ENCODE measurements around the gene ARHGAP33. TPM values are rescaled to one million over a fixed set of nuclear protein-coding genes. Genes with fewer than 3 reads are reported as not detected.

The ARHGAP33 gene
- polyA plus RNA-seq, 2 of the 4 experiments (the other 2 are of a cell fraction) = 0.84 to 6.1 TPM

DNA sequence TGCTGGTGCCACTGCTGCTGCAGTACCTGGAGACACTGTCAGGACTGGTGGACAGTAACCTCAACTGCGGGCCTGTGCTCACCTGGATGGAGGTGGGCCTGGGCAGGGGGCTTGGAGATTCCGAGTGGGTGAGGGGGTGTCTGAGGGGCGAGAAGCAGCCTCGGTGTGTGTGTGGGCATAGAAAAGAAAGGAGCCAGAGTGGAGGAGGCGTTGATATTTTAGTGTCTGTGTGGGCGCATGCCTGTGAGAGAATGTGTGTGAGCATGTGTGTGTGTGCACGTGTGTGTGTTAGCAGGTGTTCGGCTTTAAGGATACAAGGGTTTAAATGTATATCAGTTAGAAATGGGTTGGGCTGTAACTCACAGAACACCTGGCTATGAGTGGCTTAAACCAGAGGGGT, 3.7 kb downstream of the ARHGAP33 start:
- H3K4me2 ChIP-seq = no peak overlapping the region
- no peak for ATAC-seq
- TF ChIP-seq, protein P1, sequence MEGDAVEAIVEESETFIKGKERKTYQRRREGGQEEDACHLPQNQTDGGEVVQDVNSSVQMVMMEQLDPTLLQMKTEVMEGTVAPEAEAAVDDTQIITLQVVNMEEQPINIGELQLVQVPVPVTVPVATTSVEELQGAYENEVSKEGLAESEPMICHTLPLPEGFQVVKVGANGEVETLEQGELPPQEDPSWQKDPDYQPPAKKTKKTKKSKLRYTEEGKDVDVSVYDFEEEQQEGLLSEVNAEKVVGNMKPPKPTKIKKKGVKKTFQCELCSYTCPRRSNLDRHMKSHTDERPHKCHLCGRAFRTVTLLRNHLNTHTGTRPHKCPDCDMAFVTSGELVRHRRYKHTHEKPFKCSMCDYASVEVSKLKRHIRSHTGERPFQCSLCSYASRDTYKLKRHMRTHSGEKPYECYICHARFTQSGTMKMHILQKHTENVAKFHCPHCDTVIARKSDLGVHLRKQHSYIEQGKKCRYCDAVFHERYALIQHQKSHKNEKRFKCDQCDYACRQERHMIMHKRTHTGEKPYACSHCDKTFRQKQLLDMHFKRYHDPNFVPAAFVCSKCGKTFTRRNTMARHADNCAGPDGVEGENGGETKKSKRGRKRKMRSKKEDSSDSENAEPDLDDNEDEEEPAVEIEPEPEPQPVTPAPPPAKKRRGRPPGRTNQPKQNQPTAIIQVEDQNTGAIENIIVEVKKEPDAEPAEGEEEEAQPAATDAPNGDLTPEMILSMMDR (IDR thresholded peaks at IDR 0.05) = no peak
- TF ChIP-seq CBX8 (IDR thresholded peaks at IDR 0.05) (no peak), SMC3 (IDR thresholded peaks at IDR 0.05) (no peak), RARB (CRISPR knock-in tag; IDR thresholded peaks at IDR 0.05) (no peak), JUN (IDR thresholded peaks at IDR 0.05) (no peak), POLR2A (IDR thresholded peaks at IDR 0.05; ENCODE audit: low read length) (no peak), KDM1A (IDR thresholded peaks at IDR 0.05; ENCODE audit: low read depth) (no peak), ZNF302 (CRISPR knock-in tag; IDR thresholded peaks at IDR 0.05) (no peak), EP300 (IDR thresholded peaks at IDR 0.05) (no peak), RAD21 (conservative IDR thresholded peaks at IDR 0.05 in 1 of 2, IDR thresholded peaks at IDR 0.05 in 1 of 2) (no peak), CHD2 (IDR thresholded peaks at IDR 0.05; ENCODE audit: low read length, partially characterized antibody) (no peak), JUNB (IDR thresholded peaks at IDR 0.05) (no peak), TFCP2L1 (CRISPR knock-in tag; IDR thresholded peaks at IDR 0.05) (no peak), CEBPB (IDR thresholded peaks at IDR 0.05) (no peak)
- TF ChIP-seq, protein P2, sequence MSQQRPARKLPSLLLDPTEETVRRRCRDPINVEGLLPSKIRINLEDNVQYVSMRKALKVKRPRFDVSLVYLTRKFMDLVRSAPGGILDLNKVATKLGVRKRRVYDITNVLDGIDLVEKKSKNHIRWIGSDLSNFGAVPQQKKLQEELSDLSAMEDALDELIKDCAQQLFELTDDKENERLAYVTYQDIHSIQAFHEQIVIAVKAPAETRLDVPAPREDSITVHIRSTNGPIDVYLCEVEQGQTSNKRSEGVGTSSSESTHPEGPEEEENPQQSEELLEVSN (IDR thresholded peaks at IDR 0.05; ENCODE audit: borderline replicate concordance, low read depth) = no peak
- TF ChIP-seq, protein P3, sequence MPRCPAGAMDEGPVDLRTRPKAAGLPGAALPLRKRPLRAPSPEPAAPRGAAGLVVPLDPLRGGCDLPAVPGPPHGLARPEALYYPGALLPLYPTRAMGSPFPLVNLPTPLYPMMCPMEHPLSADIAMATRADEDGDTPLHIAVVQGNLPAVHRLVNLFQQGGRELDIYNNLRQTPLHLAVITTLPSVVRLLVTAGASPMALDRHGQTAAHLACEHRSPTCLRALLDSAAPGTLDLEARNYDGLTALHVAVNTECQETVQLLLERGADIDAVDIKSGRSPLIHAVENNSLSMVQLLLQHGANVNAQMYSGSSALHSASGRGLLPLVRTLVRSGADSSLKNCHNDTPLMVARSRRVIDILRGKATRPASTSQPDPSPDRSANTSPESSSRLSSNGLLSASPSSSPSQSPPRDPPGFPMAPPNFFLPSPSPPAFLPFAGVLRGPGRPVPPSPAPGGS (IDR thresholded peaks at IDR 0.05) = no peak
- TF ChIP-seq, protein P4, sequence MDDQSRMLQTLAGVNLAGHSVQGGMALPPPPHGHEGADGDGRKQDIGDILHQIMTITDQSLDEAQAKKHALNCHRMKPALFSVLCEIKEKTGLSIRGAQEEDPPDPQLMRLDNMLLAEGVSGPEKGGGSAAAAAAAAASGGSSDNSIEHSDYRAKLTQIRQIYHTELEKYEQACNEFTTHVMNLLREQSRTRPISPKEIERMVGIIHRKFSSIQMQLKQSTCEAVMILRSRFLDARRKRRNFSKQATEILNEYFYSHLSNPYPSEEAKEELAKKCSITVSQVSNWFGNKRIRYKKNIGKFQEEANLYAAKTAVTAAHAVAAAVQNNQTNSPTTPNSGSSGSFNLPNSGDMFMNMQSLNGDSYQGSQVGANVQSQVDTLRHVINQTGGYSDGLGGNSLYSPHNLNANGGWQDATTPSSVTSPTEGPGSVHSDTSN (IDR thresholded peaks at IDR 0.05) = no peak
- WGBS (ENCODE audit: missing lambda C conversion rate) = 69% methylated on average over 8 of the region's 8 CpGs
- ChIA-PET POLR2A (no interaction called here), CTCF (interaction anchor here (1.3 to 3.3 kb wide), 3 partner anchors 9 to 152 kb away, joined by 3 to 23 read pairs (median 3); no protein-coding TSS in a partner anchor)
- DNase-seq (ENCODE audit: low read depth in 1 of 2, low spot score in 1 of 2) = no peak
- H3K4me3 ChIP-seq = no peak overlapping the region
- no peaks in the 10 kb centered on the region for H3K9me3 ChIP-seq
- FAIRE-seq = no peak
- no peak overlapping the region for H3K27ac ChIP-seq
- H3K4me1 ChIP-seq = peaks cover 18% of the 10 kb centered on the region

DNA sequence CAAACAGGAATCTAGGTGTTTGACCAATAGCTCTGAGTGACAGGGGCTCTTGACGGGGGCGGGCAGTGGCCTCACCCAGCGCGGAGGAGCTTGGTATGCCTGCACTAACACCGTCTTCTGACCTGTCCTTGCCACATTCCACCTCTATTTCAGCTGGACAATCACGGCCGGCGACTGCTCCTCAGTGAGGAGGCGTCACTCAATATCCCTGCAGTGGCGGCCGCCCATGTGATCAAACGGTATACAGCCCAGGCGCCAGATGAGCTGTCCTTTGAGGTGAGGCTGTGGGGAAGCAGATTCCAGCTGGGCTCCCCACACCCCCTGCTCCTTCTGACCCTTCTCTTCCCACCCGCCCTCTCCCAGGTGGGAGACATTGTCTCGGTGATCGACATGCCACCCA, 4.7 kb downstream of the ARHGAP33 start:
- peaks cover 9% of the 10 kb centered on the region for H3K4me1 ChIP-seq
- FAIRE-seq = no peak
- H3K27ac ChIP-seq = no peak overlapping the region
- CTCF ChIA-PET = interaction anchor here (0.6 to 1.7 kb wide), 5 partner anchors 9 to 151 kb away, joined by 3 to 4 read pairs (median 3); no protein-coding TSS in a partner anchor
- WGBS (ENCODE audit: missing lambda C conversion rate) = 90% methylated on average over 16 of the region's 16 CpGs
- TF ChIP-seq, protein P5, sequence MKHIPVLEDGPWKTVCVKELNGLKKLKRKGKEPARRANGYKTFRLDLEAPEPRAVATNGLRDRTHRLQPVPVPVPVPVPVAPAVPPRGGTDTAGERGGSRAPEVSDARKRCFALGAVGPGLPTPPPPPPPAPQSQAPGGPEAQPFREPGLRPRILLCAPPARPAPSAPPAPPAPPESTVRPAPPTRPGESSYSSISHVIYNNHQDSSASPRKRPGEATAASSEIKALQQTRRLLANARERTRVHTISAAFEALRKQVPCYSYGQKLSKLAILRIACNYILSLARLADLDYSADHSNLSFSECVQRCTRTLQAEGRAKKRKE (CRISPR knock-in tag; IDR thresholded peaks at IDR 0.05; ENCODE audit: low read depth) = no peak
- TF ChIP-seq GATA3 (IDR thresholded peaks at IDR 0.05; ENCODE audit: borderline replicate concordance) (no peak), NR3C1 (IDR thresholded peaks at IDR 0.05) (no peak), HOXB5 (CRISPR knock-in tag; IDR thresholded peaks at IDR 0.05) (no peak), NPAS2 (CRISPR knock-in tag; IDR thresholded peaks at IDR 0.05; ENCODE audit: borderline replicate concordance) (no peak), CBX8 (IDR thresholded peaks at IDR 0.05) (no peak), FOSL2 (IDR thresholded peaks at IDR 0.05) (no peak), FOSL2 (CRISPR knock-in tag; IDR thresholded peaks at IDR 0.05) (no peak), ESRRA (IDR thresholded peaks at IDR 0.05; ENCODE audit: borderline replicate concordance, low read length) (no peak), MYC (IDR thresholded peaks at IDR 0.05; ENCODE audit: borderline replicate concordance, low read length) (no peak), TP53 (CRISPR knock-in tag; IDR thresholded peaks at IDR 0.05) (no peak), JUNB (IDR thresholded peaks at IDR 0.05) (no peak), FOXS1 (CRISPR knock-in tag; IDR thresholded peaks at IDR 0.05) (no peak), EHMT2 (IDR thresholded peaks at IDR 0.05; ENCODE audit: low read depth) (no peak), POLR2A (IDR thresholded peaks at IDR 0.05; ENCODE audit: low read length) (no peak), ZNF302 (CRISPR knock-in tag; IDR thresholded peaks at IDR 0.05) (no peak), HOXB13 (CRISPR knock-in tag; IDR thresholded peaks at IDR 0.05; ENCODE audit: low read depth) (no peak), CBX2 (IDR thresholded peaks at IDR 0.05; ENCODE audit: borderline replicate concordance, low read depth) (no peak)
- TF ChIP-seq, protein P2 (IDR thresholded peaks at IDR 0.05; ENCODE audit: borderline replicate concordance, low read depth) = no peak
- no peak overlapping the region for H3K4me2 ChIP-seq
- no peak overlapping the region for H3K4me3 ChIP-seq
- no peak for DNase-seq (ENCODE audit: low read depth in 1 of 2, low spot score in 1 of 2)
- no peaks in the 10 kb centered on the region for H3K9me3 ChIP-seq
- POLR2A ChIA-PET = interaction anchor here (0.9 kb wide), 1 partner anchor 32 kb away, joined by 4 read pairs; the partner anchor contains the start of gene LIN37
- no peak for ATAC-seq

Data from A549 (cell line).